K562 (cell line): ENCODE measurements around the gene BTRC. TPM values are rescaled to one million over a fixed set of nuclear protein-coding genes. Genes with fewer than 3 reads are reported as not detected.

Experiments used
- ARID3A ChIP-seq: IDR thresholded peaks from 2 replicates; pipeline ENCODE4 v1.6.1; 2012; ENCODE audit warnings: low read depth, low read length, improper control_type of control experiment, borderline replicate concordance
- CTCFL ChIP-seq: IDR thresholded peaks from 2 replicates; pipeline ENCODE4 v1.6.1; 2011; ENCODE audit warnings: borderline replicate concordance, low read depth, mild to moderate bottlenecking, moderate library complexity, low read length; ENCODE audit not compliant: insufficient read depth, poor library complexity, severe bottlenecking
- EP300 ChIP-seq: IDR thresholded peaks from 2 replicates; pipeline ENCODE4 v1.6.1; 2012; ENCODE audit warnings: low read length, improper control_type of control experiment
- EZH2 ChIP-seq: IDR thresholded peaks from 2 replicates; pipeline ENCODE4 v1.6.1; 2012; ENCODE audit warnings: low read depth, mild to moderate bottlenecking, inconsistent platforms, low read length, borderline replicate concordance
- FOXJ2 ChIP-seq: fragments of 200-800 bp; sonication (Bioruptor generic); IDR thresholded peaks from 2 replicates; pipeline ENCODE4 v1.6.1; 2016; ENCODE audit warnings: missing genetic modification characterization, missing compliant biosample characterization
- KDM4B ChIP-seq, 2 experiments: fragments of 450-650 bp in 1 of 2; sonication (generic) in 1 of 2; IDR thresholded peaks; 2 replicates each; pipeline ENCODE4 v1.6.1; 2016 to 2017; ENCODE audit warnings: borderline replicate concordance in 2 of 2, antibody characterized with exemption in 1 of 2, low read depth in 1 of 2, mild to moderate bottlenecking in 1 of 2
- MEF2A ChIP-seq: IDR thresholded peaks from 2 replicates; pipeline ENCODE4 v1.6.1; 2011; ENCODE audit warnings: low read depth, mild to moderate bottlenecking, low read length, moderate library complexity; ENCODE audit not compliant: control insufficient read depth
- NFRKB ChIP-seq: fragments of 450-650 bp; IDR thresholded peaks from 2 replicates; pipeline ENCODE4 v1.6.1; 2016; ENCODE audit warnings: low read depth
- SMAD2 ChIP-seq: fragments of 150-350 bp; IDR thresholded peaks from 2 replicates; pipeline ENCODE4 v1.6.1; 2014; ENCODE audit warnings: low read depth, mild to moderate bottlenecking, low read length
- SMARCC2 ChIP-seq: fragments of 450-650 bp; IDR thresholded peaks from 2 replicates; pipeline ENCODE4 v1.6.1; 2017; ENCODE audit warnings: antibody characterized with exemption, moderate library complexity, mild to moderate bottlenecking, low read depth
- TSC22D4 ChIP-seq: fragments of 450-650 bp; IDR thresholded peaks from 2 replicates; pipeline ENCODE4 v1.6.1; 2016; ENCODE audit warnings: missing genetic modification characterization, missing biosample characterization, control low read depth
- ZNF140 ChIP-seq: fragments of 250-450 bp; sonication (Bioruptor Pico); IDR thresholded peaks from 2 replicates; pipeline ENCODE4 v1.8.0; 2021; ENCODE audit warnings: moderate library complexity, mild to moderate bottlenecking, inconsistent platforms
- ZNF57 ChIP-seq: fragments of 450-650 bp; formaldehyde crosslinking; IDR thresholded peaks from 2 replicates; pipeline ENCODE4 v1.4.0; 2020; ENCODE audit warnings: mild to moderate bottlenecking, moderate library complexity
- polyA plus RNA-seq, 8 experiments: library from polyadenylated mRNA; depleted of rRNA in 4 of 8; stranded (reverse) in 5 of 8; unstranded in 3 of 8; fragments of >200 nt; fragmentation: Nextera tagmentation in 2 of 8; fragmentation: Illumina TruSeq in 1 of 8; extraction: Ambion mirVana in 2 of 8; extraction: Trizol in 1 of 8; gene quantifications; 2 replicates each; pipeline versions ENCODE4 v1.2.1 to v1.2.3, GENCODE V29; 2011 to 2014; ENCODE audit warnings: inconsistent platforms in 1 of 8, missing spikeins in 1 of 8
- total RNA-seq, 7 experiments: library from RNA; depleted of rRNA in 6 of 7; stranded (reverse); fragments of >200 nt in 6 of 7; fragmentation: Illumina TruSeq in 2 of 7; extraction: Trizol in 2 of 7; gene quantifications; 2 replicates each; pipeline versions ENCODE4 v1.2.1 to v1.2.3, GENCODE V29; 2011 to 2021; ENCODE audit warnings: low replicate concordance in 1 of 7

Gene BTRC
- total and polyA plus RNA-seq, 9 of the 15 experiments (the other 6 are each of a cell fraction or from before 2014, with no cell fraction given) = 1.6 to 15.4 (median 7.0) TPM

GRCh38 chr10:101450277-101451080 is 96.5 kb downstream of the BTRC start (continued):
- TF ChIP-seq ARID3A (peak; percentile 43; the same call in 1 of the 2 replicates), FOXJ2 (tag) (peak; percentile 70; the same call in 1 of the 2 replicates), KDM4B (IDR thresholded peaks at IDR 0.05; ENCODE audit: borderline replicate concordance in 2 of 2, low read depth in 1 of 2) (no peak), EZH2 (no peak), MEF2A (no peak), SMARCC2 (peak; percentile 75), TSC22D4 (no peak), CTCFL (no peak), ZNF140 (CRISPR knock-in tag) (no peak), NFRKB (no peak), ZNF57 (CRISPR knock-in tag) (no peak), EP300 (peak; percentile 75), SMAD2 (no peak)
